ENCODE data around the gene PAFAH2. TPM values are rescaled to one million over a fixed set of nuclear protein-coding genes. Genes with fewer than 3 reads are reported as not detected.

The PAFAH2 gene
- polyA plus RNA-seq, 1 of the 3 experiments (the other 2 are of a cell fraction): 10.8 TPM

- Histone ChIP-seq H3K9me2 (no peaks in the 10 kb centered on the region), H3F3A (replicated peaks; ENCODE audit: insufficient read depth) (no peaks in the 10 kb centered on the region), H3K27me3 (ENCODE audit: insufficient read depth) (no peaks in the 10 kb centered on the region), H2AFZ (ENCODE audit: low read depth) (no peak overlapping the region), H3K4me3 (ENCODE audit: low read depth in 2 of 2, low read length in 1 of 2) (no peak overlapping the region), H3K36me3 (replicated peaks in 1 of 2; ENCODE audit: control insufficient read depth in 1 of 2, insufficient read depth in 2 of 2, low read length in 1 of 2) (no peaks in the 10 kb centered on the region), H3K4me2 (no peak overlapping the region), H3K79me2 (ENCODE audit: insufficient read depth) (no peaks in the 10 kb centered on the region), H3K9me3 (no peaks in the 10 kb centered on the region), H3K4me1 (ENCODE audit: control insufficient read depth in 1 of 2, insufficient read depth in 2 of 2, low read depth in 1 of 2, low read length in 1 of 2) (no peaks in the 10 kb centered on the region), H3K9ac (no peak overlapping the region), H4K20me1 (ENCODE audit: insufficient read depth) (no peaks in the 10 kb centered on the region), H3K27ac (ENCODE audit: low read depth in 2 of 2, low read length in 1 of 2) (no peak overlapping the region)
- ChIA-PET POLR2A (no interaction called here), CTCF (interaction anchor here (0.8 to 2.4 kb wide), 10 partner anchors 9 to 223 kb away, joined by 3 to 10 read pairs (median 4); partner anchors contain the start of genes CEP85, EXTL1 and PAFAH2)
- DNase-seq: no peak
- TF ChIP-seq FOXJ3 (CRISPR knock-in tag; IDR thresholded peaks at IDR 0.05) (no peak), TAF1 (IDR thresholded peaks at IDR 0.05; ENCODE audit: borderline replicate concordance, low read depth, low read length) (no peak), GABPA (IDR thresholded peaks at IDR 0.05; ENCODE audit: low read depth) (no peak), TEAD4 (IDR thresholded peaks at IDR 0.05; ENCODE audit: borderline replicate concordance, insufficient read depth) (no peak), GATA2 (CRISPR knock-in tag; IDR thresholded peaks at IDR 0.05) (no peak), SIN3A (IDR thresholded peaks at IDR 0.05; ENCODE audit: borderline replicate concordance, low read depth, low read length) (no peak), MAX (IDR thresholded peaks at IDR 0.05; ENCODE audit: low read depth) (no peak), NFIC (IDR thresholded peaks at IDR 0.05; ENCODE audit: borderline replicate concordance) (no peak), ELF1 (IDR thresholded peaks at IDR 0.05) (no peak), FOSL2 (IDR thresholded peaks at IDR 0.05; ENCODE audit: borderline replicate concordance, low read depth) (no peak), EP300 (IDR thresholded peaks at IDR 0.05; ENCODE audit: borderline replicate concordance in 1 of 2, low read depth in 1 of 2, low read length in 1 of 2) (no peak), NRF1 (IDR thresholded peaks at IDR 0.05; ENCODE audit: low read depth, low read length) (no peak), FOXM1 (IDR thresholded peaks at IDR 0.05; ENCODE audit: low read depth) (no peak), CHD2 (IDR thresholded peaks at IDR 0.05; ENCODE audit: low read length, partially characterized antibody) (no peak), USF2 (IDR thresholded peaks at IDR 0.05; ENCODE audit: borderline replicate concordance, low read depth, low read length) (no peak), RXRA (IDR thresholded peaks at IDR 0.05; ENCODE audit: borderline replicate concordance, low read depth) (no peak), YY1 (IDR thresholded peaks at IDR 0.05; ENCODE audit: low read depth) (no peak), RAD21 (IDR thresholded peaks at IDR 0.05; ENCODE audit: low read length) (no peak), USF1 (IDR thresholded peaks at IDR 0.05; ENCODE audit: borderline replicate concordance, low read depth) (no peak), REST (IDR thresholded peaks at IDR 0.05; ENCODE audit: low read depth, low read length) (no peak)
- WGBS (ENCODE audit: low lambda C conversion rate): 97% methylated on average over 3 of the region's 3 CpGs
Observed at GRCh38 chr1:26010825-26011224, 13.0 kb upstream of the PAFAH2 start.

Data from SK-N-SH (cell line).